Measurements from ENCODE around the gene SLC22A12.
"Not testable (repeated sequence)": the region's sequence is repeated elsewhere in the genome, so short reads cannot be mapped to it uniquely, and the experiment has no call there.

The SLC22A12 gene

GRCh38 chr11:64594159-64594939 lies 3.3 kb downstream of the SLC22A12 start:
- TF ChIP-seq, protein P1, sequence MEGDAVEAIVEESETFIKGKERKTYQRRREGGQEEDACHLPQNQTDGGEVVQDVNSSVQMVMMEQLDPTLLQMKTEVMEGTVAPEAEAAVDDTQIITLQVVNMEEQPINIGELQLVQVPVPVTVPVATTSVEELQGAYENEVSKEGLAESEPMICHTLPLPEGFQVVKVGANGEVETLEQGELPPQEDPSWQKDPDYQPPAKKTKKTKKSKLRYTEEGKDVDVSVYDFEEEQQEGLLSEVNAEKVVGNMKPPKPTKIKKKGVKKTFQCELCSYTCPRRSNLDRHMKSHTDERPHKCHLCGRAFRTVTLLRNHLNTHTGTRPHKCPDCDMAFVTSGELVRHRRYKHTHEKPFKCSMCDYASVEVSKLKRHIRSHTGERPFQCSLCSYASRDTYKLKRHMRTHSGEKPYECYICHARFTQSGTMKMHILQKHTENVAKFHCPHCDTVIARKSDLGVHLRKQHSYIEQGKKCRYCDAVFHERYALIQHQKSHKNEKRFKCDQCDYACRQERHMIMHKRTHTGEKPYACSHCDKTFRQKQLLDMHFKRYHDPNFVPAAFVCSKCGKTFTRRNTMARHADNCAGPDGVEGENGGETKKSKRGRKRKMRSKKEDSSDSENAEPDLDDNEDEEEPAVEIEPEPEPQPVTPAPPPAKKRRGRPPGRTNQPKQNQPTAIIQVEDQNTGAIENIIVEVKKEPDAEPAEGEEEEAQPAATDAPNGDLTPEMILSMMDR (IDR thresholded peaks at IDR 0.05; ENCODE audit: insufficient read depth, low read depth, low read length, missing control alignments): no peak
- no peak for DNase-seq (ENCODE audit: low read depth)

DNA sequence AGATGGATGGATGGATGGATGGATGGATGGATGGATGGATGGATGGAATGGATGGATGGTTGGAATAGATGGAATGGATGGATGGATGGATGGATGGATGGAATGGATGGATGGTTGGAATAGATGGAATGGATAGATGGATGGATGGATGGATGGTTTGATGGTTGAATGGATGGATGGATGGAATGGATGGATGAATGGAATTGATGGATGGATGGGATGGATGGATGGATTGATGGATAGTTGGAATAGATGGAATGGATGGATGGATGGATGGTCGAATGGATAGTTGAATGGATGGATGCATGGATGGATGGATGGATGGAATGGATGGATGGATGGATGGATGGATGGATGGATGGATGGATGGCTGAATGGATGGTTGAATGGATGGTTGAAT lies 4.9 kb downstream of the SLC22A12 start:
- not testable (repeated sequence) for H3K4me3 ChIP-seq (ENCODE audit: low read depth, low read length); DNase-seq (ENCODE audit: low read depth)

More at GRCh38 chr11:64594159-64594939, 3.3 kb downstream of the SLC22A12 start:
- no peak overlapping the region for H3K4me3 ChIP-seq (ENCODE audit: low read depth, low read length)

- TF ChIP-seq, protein P1 (IDR thresholded peaks at IDR 0.05; ENCODE audit: insufficient read depth, low read depth, low read length, missing control alignments): no peak
- H3K4me3 ChIP-seq (ENCODE audit: low read depth, low read length): no peak overlapping the region
- DNase-seq (ENCODE audit: low read depth): no peak
Measured at GRCh38 chr11:64597671-64598101, 6.7 kb downstream of the SLC22A12 start.

DNA sequence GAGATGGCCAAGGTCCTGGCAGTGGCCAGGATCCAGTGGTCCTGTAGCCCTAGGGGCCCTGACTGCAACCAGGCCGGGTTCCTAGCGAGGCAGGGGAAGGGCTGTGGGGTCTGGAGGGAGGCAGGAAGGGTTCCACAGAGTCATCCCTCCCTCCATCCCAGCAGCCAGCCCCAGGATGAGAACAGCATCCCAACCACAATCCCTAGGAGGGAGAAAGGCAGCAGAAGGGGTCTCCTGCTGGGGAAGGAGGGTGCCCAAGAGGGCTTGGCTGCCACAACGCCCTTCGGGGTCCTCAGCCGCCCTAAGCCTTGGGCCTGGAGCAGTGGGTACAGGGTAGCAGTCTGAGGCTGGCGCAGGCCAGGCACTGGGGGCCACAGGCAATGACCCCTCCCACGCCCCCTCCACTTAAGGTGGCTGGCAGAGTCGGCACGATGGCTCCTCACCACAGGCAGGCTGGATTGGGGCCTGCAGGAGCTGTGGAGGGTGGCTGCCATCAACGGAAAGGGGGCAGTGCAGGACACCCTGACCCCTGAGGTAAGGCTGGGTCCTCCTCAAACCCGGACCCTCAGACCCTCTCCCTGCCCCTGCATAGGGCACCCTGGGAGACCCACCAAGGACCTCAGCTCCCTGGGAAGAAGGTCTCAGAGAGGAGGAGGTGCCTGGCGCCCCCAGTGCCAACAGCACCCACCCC lies 7.2 kb downstream of the SLC22A12 start:
- DNase-seq (ENCODE audit: low read depth): no peak

GRCh38 chr11:64598797-64599697 lies 8.0 kb downstream of the SLC22A12 start:
- H3K4me3 ChIP-seq (ENCODE audit: low read depth, low read length): no peak overlapping the region
- TF ChIP-seq, protein P1 (IDR thresholded peaks at IDR 0.05; ENCODE audit: insufficient read depth, low read depth, low read length, missing control alignments): no peak
- no peak for DNase-seq (ENCODE audit: low read depth)

More for the DNA sequence above, 7.2 kb downstream of the SLC22A12 start:
- TF ChIP-seq, protein P1 (IDR thresholded peaks at IDR 0.05; ENCODE audit: insufficient read depth, low read depth, low read length, missing control alignments): no peak
- no peak overlapping the region for H3K4me3 ChIP-seq (ENCODE audit: low read depth, low read length)

- H3K4me3 ChIP-seq (ENCODE audit: low read depth, low read length): no peak overlapping the region
- DNase-seq (ENCODE audit: low read depth): no peak
- TF ChIP-seq, protein P1 (IDR thresholded peaks at IDR 0.05; ENCODE audit: insufficient read depth, low read depth, low read length, missing control alignments): no peak
Measured at GRCh38 chr11:64599698-64600211, 8.7 kb downstream of the SLC22A12 start.
